ENCODE results near the gene PICALM.

The PICALM gene, protein sequence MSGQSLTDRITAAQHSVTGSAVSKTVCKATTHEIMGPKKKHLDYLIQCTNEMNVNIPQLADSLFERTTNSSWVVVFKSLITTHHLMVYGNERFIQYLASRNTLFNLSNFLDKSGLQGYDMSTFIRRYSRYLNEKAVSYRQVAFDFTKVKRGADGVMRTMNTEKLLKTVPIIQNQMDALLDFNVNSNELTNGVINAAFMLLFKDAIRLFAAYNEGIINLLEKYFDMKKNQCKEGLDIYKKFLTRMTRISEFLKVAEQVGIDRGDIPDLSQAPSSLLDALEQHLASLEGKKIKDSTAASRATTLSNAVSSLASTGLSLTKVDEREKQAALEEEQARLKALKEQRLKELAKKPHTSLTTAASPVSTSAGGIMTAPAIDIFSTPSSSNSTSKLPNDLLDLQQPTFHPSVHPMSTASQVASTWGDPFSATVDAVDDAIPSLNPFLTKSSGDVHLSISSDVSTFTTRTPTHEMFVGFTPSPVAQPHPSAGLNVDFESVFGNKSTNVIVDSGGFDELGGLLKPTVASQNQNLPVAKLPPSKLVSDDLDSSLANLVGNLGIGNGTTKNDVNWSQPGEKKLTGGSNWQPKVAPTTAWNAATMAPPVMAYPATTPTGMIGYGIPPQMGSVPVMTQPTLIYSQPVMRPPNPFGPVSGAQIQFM

DNA sequence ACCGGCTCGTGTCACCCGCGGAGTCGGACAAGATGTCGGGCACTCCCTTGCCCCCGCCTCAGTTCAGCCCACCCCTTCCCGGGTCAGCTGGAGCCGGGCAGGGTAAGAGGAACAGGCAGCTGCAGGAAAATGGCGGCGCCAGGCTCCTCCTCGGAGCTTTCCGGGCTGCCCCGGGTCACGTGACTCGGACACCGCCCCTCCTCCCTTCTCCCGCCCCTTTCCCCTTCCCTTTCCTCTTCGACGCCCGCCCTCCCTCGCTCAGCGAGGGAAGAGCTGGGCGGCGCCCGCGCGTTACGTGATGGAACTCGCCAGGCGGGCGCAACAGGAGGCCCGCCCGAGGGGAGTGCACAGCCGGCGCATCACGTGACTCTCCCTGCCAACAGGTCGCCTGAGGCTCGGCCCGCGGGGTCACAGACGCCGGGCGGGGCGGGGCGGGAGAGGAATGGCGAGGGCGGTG, at the start of gene PICALM:
Gene PICALM (minus strand): TSS at position 134 of the 457 bp plus-strand sequence. CDS start 304 bp downstream, outside the sequence.
- DNase-seq (ENCODE audit: low read depth, low spot score), result peak; percentile 69
- Histone ChIP-seq H3K4me3 (peak within 1 kb of the TSS; percentile 85), H3K9ac (ENCODE audit: insufficient read length) (peak within 1 kb of the TSS; percentile 82), H3K36me3 (ENCODE audit: insufficient read depth, low read length) (no peaks in the 10 kb centered on the region), H3K9me3 (ENCODE audit: low read depth, low read length) (no peaks in the 10 kb centered on the region), H3K27ac (peak within 1 kb of the TSS; percentile 95)
- TF ChIP-seq EZH2 (IDR thresholded peaks at IDR 0.05), result no peak
- TF ChIP-seq FOXP2 (optimal IDR thresholded peaks at IDR 0.05; ENCODE audit: control extremely low read depth, extremely low read length, insufficient read depth), result peak; percentile 82
- peak; percentile 84 for TF ChIP-seq POLR2AphosphoS5 (IDR thresholded peaks at IDR 0.05; ENCODE audit: borderline replicate concordance, low read depth, low read length)

DNA sequence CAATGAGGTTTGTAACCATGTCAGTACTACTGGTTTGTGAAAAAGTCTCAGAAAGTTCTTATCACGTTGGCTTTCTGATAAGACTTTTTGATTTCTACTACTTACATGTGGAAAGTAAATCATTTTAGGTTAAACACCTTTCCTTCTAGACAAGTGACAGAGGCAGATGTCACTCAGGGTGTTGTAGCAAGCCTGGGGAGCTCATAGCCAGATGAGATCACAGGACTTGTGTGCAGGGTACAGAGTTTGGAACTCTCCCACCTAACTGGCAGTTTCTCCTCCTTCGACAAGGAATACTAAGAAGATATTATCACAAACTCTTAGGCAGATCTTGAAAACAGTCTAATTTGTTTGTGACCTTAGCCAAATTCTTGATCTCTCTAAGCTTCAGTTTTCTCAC, 49.4 kb upstream of the PICALM start:
- no peak for DNase-seq (ENCODE audit: low read depth, low spot score)
- no peaks in the 10 kb centered on the region for H3K9me3 ChIP-seq (ENCODE audit: low read depth, low read length)
- TF ChIP-seq POLR2AphosphoS5 (IDR thresholded peaks at IDR 0.05; ENCODE audit: borderline replicate concordance, low read depth, low read length) (no peak), EZH2 (IDR thresholded peaks at IDR 0.05) (no peak), FOXP2 (optimal IDR thresholded peaks at IDR 0.05; ENCODE audit: control extremely low read depth, extremely low read length, insufficient read depth) (no peak)
- H3K9ac ChIP-seq (ENCODE audit: insufficient read length), result no peak overlapping the region
- H3K4me3 ChIP-seq, result no peak overlapping the region
- no peak overlapping the region for H3K27ac ChIP-seq
- H3K36me3 ChIP-seq (ENCODE audit: insufficient read depth, low read length), result no peaks in the 10 kb centered on the region

DNA sequence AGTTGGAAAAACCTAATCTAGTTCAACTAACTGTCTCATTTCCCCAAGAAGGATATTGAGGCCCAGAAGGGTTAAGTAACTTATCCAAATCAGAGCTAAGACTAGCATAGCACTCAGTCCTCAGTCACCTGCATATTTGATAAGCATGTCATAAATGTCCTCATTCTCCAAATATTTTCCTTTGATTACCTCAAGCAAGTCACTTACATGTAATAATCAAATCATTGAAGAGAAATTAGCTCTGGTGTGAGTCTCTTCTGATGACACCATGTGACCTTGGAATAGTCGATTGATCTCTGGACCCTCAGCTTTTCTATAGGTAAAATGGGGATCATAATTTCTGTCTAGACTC, 48.8 kb upstream of the PICALM start:
- no peak for TF ChIP-seq POLR2AphosphoS5 (IDR thresholded peaks at IDR 0.05; ENCODE audit: borderline replicate concordance, low read depth, low read length)
- Histone ChIP-seq H3K9me3 (ENCODE audit: low read depth, low read length) (no peaks in the 10 kb centered on the region), H3K4me3 (no peak overlapping the region), H3K36me3 (ENCODE audit: insufficient read depth, low read length) (no peaks in the 10 kb centered on the region), H3K9ac (ENCODE audit: insufficient read length) (no peak overlapping the region), H3K27ac (no peak overlapping the region)
- DNase-seq (ENCODE audit: low read depth, low spot score), result no peak

DNA sequence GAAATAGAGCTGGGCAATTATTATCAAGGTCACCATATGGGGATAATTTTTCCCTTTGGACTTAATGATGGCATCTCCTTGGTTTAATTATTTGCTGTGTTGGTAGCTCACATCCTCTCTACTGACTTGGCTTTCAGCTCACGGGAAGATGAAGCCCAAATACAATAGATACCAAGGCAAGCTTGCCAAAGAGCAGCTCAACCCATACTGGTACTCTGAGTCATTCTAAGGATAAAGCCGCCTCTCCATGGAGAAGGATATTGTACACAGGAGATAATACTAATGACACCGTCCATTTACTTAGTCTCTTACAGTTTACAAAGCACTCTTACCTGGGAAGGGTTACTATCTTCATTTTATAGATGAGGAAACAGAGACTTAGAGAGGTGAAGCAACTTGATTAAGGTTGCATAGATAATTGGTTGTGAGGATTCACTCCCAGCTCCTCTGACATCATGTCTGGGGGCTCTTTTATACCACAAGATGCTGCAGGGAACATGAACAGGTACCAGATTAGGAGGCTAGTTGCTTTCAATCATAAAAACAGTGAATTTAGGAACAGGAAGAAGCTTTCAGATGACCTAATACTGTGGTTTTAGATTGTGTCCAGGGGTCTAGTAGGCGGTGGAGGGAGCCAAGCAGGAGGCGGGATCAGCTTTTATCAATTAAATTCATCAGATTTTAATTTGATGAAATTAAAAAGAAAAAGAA, 48.3 kb upstream of the PICALM start:
- no peak for TF ChIP-seq FOXP2 (optimal IDR thresholded peaks at IDR 0.05; ENCODE audit: control extremely low read depth, extremely low read length, insufficient read depth)
- TF ChIP-seq EZH2 (IDR thresholded peaks at IDR 0.05), result no peak
- no peak for TF ChIP-seq POLR2AphosphoS5 (IDR thresholded peaks at IDR 0.05; ENCODE audit: borderline replicate concordance, low read depth, low read length)
- Histone ChIP-seq H3K4me3 (no peak overlapping the region), H3K9ac (ENCODE audit: insufficient read length) (no peak overlapping the region), H3K27ac (no peak overlapping the region), H3K36me3 (ENCODE audit: insufficient read depth, low read length) (no peaks in the 10 kb centered on the region), H3K9me3 (ENCODE audit: low read depth, low read length) (no peaks in the 10 kb centered on the region)
- no peak for DNase-seq (ENCODE audit: low read depth, low spot score)

GRCh38 chr11:86116386-86116726, 47.5 kb upstream of the PICALM start:
- no peak for TF ChIP-seq EZH2 (IDR thresholded peaks at IDR 0.05)
- TF ChIP-seq FOXP2 (optimal IDR thresholded peaks at IDR 0.05; ENCODE audit: control extremely low read depth, extremely low read length, insufficient read depth), result no peak
- no peak for TF ChIP-seq POLR2AphosphoS5 (IDR thresholded peaks at IDR 0.05; ENCODE audit: borderline replicate concordance, low read depth, low read length)
- H3K36me3 ChIP-seq (ENCODE audit: insufficient read depth, low read length), result no peaks in the 10 kb centered on the region
- no peaks in the 10 kb centered on the region for H3K9me3 ChIP-seq (ENCODE audit: low read depth, low read length)
- DNase-seq (ENCODE audit: low read depth, low spot score), result no peak
- H3K4me3 ChIP-seq, result no peak overlapping the region
- no peak overlapping the region for H3K9ac ChIP-seq (ENCODE audit: insufficient read length)
- no peak overlapping the region for H3K27ac ChIP-seq

- Histone ChIP-seq H3K36me3 (ENCODE audit: insufficient read depth, low read length) (no peaks in the 10 kb centered on the region), H3K9me3 (ENCODE audit: low read depth, low read length) (no peaks in the 10 kb centered on the region), H3K27ac (no peak overlapping the region), H3K9ac (ENCODE audit: insufficient read length) (no peak overlapping the region), H3K4me3 (no peak overlapping the region)
- no peak for DNase-seq (ENCODE audit: low read depth, low spot score)
- TF ChIP-seq FOXP2 (optimal IDR thresholded peaks at IDR 0.05; ENCODE audit: control extremely low read depth, extremely low read length, insufficient read depth), result no peak
- no peak for TF ChIP-seq EZH2 (IDR thresholded peaks at IDR 0.05)
- TF ChIP-seq POLR2AphosphoS5 (IDR thresholded peaks at IDR 0.05; ENCODE audit: borderline replicate concordance, low read depth, low read length), result no peak
Observed at GRCh38 chr11:86115542-86116385, 46.9 kb upstream of the PICALM start.

DNA sequence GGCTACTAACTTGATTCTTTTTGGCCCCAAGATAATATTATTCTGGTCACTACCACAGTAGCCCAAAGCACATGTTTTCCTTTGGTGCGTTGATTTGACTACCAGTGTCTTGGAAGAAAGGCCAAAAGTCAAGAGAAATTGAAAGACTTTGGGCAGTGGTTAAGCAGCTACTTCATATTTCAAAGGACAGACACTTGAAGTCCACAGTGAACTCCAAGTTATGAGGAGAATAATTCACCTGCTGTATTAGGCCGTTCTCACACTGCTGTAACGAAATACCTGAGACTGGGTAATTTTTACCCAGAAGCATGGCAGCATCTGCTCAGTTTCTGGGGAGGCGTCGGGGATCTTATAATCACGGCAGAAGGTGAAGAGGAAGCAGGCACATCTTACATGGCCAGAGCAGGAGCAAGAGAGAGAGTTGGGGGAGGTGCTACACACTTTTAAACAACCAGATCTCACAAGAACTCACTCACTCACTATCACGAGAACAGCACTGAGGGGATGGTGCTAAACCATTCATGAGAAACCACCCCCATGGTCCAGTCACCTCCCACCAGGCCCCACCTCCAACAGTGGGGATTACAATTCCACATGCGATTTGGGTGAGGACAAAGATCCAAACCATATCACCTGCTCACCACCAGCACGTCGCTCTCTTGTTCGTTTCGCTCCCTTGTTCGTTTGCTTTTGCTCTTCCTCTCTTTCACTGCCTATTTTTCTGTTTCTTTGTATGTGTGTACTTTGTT, 40.2 kb upstream of the PICALM start:
- Histone ChIP-seq H3K9ac (ENCODE audit: insufficient read length) (no peak overlapping the region), H3K36me3 (ENCODE audit: insufficient read depth, low read length) (no peaks in the 10 kb centered on the region), H3K4me3 (no peak overlapping the region), H3K9me3 (ENCODE audit: low read depth, low read length) (no peaks in the 10 kb centered on the region), H3K27ac (no peak overlapping the region)
- DNase-seq (ENCODE audit: low read depth, low spot score), result no peak
- TF ChIP-seq POLR2AphosphoS5 (IDR thresholded peaks at IDR 0.05; ENCODE audit: borderline replicate concordance, low read depth, low read length) (no peak), EZH2 (IDR thresholded peaks at IDR 0.05) (no peak), FOXP2 (optimal IDR thresholded peaks at IDR 0.05; ENCODE audit: control extremely low read depth, extremely low read length, insufficient read depth) (no peak)
